MM.1S (cell line): ENCODE results near the gene DNAJB8.

Experiments
- DNase-seq: peaks from one replicate; pipeline ENCODE4 v3.0.0-alpha.2; 2015
- H2AFZ ChIP-seq: fragments of 300-600 bp; sonication (generic); 2 replicates; pipeline ENCODE4 v1.6.0; 2016; ENCODE audit warnings: antibody characterized with exemption, low read length
- H3F3A ChIP-seq: fragments of 300-600 bp; sonication (generic); 2 replicates; pipeline ENCODE4 v1.6.1; 2016; ENCODE audit warnings: mild to moderate bottlenecking, antibody characterized with exemption, low read length, moderate library complexity, mixed read lengths; ENCODE audit not compliant: insufficient read depth
- H3K27ac ChIP-seq: fragments of 300-600 bp; sonication (generic); 2 replicates; pipeline ENCODE4 v1.5.1; 2016; ENCODE audit warnings: mild to moderate bottlenecking, low read length
- H3K27me3 ChIP-seq: fragments of 300-600 bp; sonication (generic); replicated peaks from 2 replicates; pipeline ENCODE4 v1.6.0; 2016; ENCODE audit warnings: low read length; ENCODE audit not compliant: insufficient read depth
- H3K36me3 ChIP-seq: fragments of 300-600 bp; sonication (generic); replicated peaks from 2 replicates; pipeline ENCODE4 v1.6.1; 2016; ENCODE audit warnings: mild to moderate bottlenecking, low read length, mixed read lengths; ENCODE audit not compliant: insufficient read depth
- H3K4me1 ChIP-seq: fragments of 300-600 bp; sonication (generic); 2 replicates; pipeline ENCODE4 v1.6.1; 2016; ENCODE audit warnings: low read length, mixed read lengths
- H3K4me2 ChIP-seq: fragments of 300-600 bp; sonication (generic); 2 replicates; pipeline ENCODE4 v1.6.0; 2016; ENCODE audit warnings: low read depth, low read length
- H3K4me3 ChIP-seq: fragments of 300-600 bp; sonication (generic); 2 replicates; pipeline ENCODE4 v1.5.1; 2016; ENCODE audit warnings: low read length, mixed read lengths
- H3K79me2 ChIP-seq: fragments of 300-600 bp; sonication (generic); 2 replicates; pipeline ENCODE4 v1.6.1; 2016; ENCODE audit warnings: mixed run types, low read length, mixed read lengths
- H3K9ac ChIP-seq: fragments of 300-600 bp; sonication (generic); 2 replicates; pipeline ENCODE4 v1.6.1; 2016; ENCODE audit warnings: low read length, mixed read lengths
- H3K9me2 ChIP-seq: fragments of 300-600 bp; sonication (generic); replicated peaks from 2 replicates; pipeline ENCODE4 v1.6.1; 2016; ENCODE audit warnings: mild to moderate bottlenecking, low read length, mixed read lengths; ENCODE audit not compliant: insufficient read depth
- H3K9me3 ChIP-seq: fragments of 300-600 bp; sonication (generic); replicated peaks from 2 replicates; pipeline ENCODE4 v1.6.1; 2016; ENCODE audit warnings: mild to moderate bottlenecking, low read length, mixed read lengths; ENCODE audit not compliant: insufficient read depth
- H4K20me1 ChIP-seq: fragments of 300-600 bp; sonication (generic); 2 replicates; pipeline ENCODE4 v1.6.1; 2016; ENCODE audit warnings: mild to moderate bottlenecking, low read length, moderate library complexity, mixed read lengths; ENCODE audit not compliant: insufficient read depth
- EZH2 ChIP-seq: fragments of 300-600 bp; sonication (generic); optimal IDR thresholded peaks from 2 replicates; pipeline ENCODE3; 2017; ENCODE audit warnings: low read depth, mild to moderate bottlenecking, antibody characterized with exemption, low read length, mixed read lengths
- EZH2phosphoT487 ChIP-seq: fragments of 300-600 bp; sonication (generic); IDR thresholded peaks from 2 replicates; pipeline ENCODE4 v1.6.1; 2018; ENCODE audit warnings: antibody characterized with exemption, low read length
- TF ChIP-seq, protein P1 (sequence below): fragments of 300-600 bp; sonication (generic); IDR thresholded peaks from 2 replicates; pipeline ENCODE4 v1.5.1; 2016; ENCODE audit warnings: antibody characterized with exemption, low read length, mixed read lengths

Gene DNAJB8

DNA sequence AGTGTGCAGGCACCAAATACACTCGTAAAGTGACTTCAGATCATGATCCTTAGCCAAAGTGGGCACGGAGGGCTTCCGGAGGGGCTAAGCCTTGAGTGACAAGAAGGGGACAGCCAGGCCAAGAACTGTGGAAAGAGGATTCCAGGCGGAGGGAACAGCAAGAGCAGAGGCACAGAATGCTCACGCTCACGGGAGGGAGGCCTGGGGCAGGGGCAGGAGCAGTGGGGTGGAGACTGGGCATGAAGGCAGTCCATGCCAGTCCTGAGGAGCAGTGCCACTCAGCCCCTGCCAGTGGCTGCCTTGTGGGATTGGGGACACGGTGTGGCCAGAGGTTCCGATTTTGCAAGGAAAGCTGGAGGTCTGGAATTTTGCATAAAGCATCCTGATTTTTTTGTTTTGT is 36.0 kb downstream of the DNAJB8 start:
- Histone ChIP-seq H3K36me3 (no peaks in the 10 kb centered on the region), H3K27me3 (peaks cover 58% of the 10 kb centered on the region), H3K4me1 (no peaks in the 10 kb centered on the region), H3K4me3 (no peak overlapping the region), H3F3A (no peaks in the 10 kb centered on the region), H3K9ac (no peak overlapping the region), H4K20me1 (no peaks in the 10 kb centered on the region), H3K4me2 (no peak overlapping the region), H3K27ac (no peak overlapping the region), H3K79me2 (no peaks in the 10 kb centered on the region), H3K9me2 (no peaks in the 10 kb centered on the region), H2AFZ (no peak overlapping the region), H3K9me3 (no peaks in the 10 kb centered on the region)
- no peak for TF ChIP-seq EZH2
- TF ChIP-seq, protein P1, sequence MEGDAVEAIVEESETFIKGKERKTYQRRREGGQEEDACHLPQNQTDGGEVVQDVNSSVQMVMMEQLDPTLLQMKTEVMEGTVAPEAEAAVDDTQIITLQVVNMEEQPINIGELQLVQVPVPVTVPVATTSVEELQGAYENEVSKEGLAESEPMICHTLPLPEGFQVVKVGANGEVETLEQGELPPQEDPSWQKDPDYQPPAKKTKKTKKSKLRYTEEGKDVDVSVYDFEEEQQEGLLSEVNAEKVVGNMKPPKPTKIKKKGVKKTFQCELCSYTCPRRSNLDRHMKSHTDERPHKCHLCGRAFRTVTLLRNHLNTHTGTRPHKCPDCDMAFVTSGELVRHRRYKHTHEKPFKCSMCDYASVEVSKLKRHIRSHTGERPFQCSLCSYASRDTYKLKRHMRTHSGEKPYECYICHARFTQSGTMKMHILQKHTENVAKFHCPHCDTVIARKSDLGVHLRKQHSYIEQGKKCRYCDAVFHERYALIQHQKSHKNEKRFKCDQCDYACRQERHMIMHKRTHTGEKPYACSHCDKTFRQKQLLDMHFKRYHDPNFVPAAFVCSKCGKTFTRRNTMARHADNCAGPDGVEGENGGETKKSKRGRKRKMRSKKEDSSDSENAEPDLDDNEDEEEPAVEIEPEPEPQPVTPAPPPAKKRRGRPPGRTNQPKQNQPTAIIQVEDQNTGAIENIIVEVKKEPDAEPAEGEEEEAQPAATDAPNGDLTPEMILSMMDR: no peak
- no peak for TF ChIP-seq EZH2phosphoT487
- DNase-seq: no peak

DNA sequence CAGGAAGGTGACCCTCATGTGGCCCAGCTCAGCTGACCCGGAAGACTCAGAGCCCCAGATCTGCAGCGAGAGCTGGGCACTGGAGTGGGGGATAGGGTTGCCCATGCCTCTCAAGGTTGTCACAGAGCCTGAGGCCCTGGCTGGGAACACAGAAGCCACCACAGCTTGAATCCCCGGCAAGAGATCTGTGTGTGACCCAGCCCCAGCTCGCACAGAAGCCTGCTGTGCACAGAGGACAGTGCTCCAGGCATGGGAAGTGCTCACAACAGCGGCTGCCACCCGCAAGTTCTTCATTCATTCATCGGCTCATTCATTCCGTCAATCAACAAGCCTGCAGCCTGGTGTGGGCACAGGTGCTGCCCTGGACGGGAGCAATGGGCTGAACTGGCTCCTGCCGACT is 36.4 kb downstream of the DNAJB8 start:
- H3K4me1 ChIP-seq: no peaks in the 10 kb centered on the region
- TF ChIP-seq EZH2phosphoT487 (no peak), EZH2 (no peak)
- TF ChIP-seq, protein P1: no peak
- H2AFZ ChIP-seq: no peak overlapping the region
- no peaks in the 10 kb centered on the region for H3F3A ChIP-seq
- H3K4me2 ChIP-seq: no peak overlapping the region
- no peaks in the 10 kb centered on the region for H3K36me3 ChIP-seq
- peaks cover 54% of the 10 kb centered on the region for H3K27me3 ChIP-seq
- H3K9me3 ChIP-seq: no peaks in the 10 kb centered on the region
- no peak for DNase-seq
- no peaks in the 10 kb centered on the region for H4K20me1 ChIP-seq
- no peaks in the 10 kb centered on the region for H3K9me2 ChIP-seq
- H3K9ac ChIP-seq: no peak overlapping the region
- H3K27ac ChIP-seq: no peak overlapping the region
- H3K79me2 ChIP-seq: no peaks in the 10 kb centered on the region
- no peak overlapping the region for H3K4me3 ChIP-seq

DNA sequence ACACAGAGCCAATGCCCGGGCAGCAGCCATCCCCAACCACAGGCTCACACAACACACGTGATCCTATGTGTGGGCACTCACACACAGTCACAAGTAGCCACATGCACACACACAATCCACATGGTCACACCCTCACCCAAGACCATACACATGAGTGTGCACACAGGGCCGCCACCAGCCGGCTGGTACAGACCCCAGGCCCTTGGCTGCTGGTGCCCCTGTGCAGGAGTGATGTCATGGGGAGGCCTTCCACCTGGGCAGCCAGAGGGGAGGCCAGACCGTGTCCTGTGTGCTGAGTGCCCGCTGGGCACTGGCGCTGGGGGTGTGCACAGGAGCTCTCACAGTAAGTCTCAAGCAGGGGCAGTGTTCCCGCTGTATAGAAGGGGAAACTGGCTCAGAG is 36.9 kb downstream of the DNAJB8 start:
- TF ChIP-seq EZH2: no peak
- TF ChIP-seq, protein P1: no peak
- TF ChIP-seq EZH2phosphoT487: no peak
- H3K4me2 ChIP-seq: no peak overlapping the region
- no peaks in the 10 kb centered on the region for H3K9me2 ChIP-seq
- no peaks in the 10 kb centered on the region for H3K4me1 ChIP-seq
- H3K27ac ChIP-seq: no peak overlapping the region
- no peaks in the 10 kb centered on the region for H3K79me2 ChIP-seq
- H4K20me1 ChIP-seq: no peaks in the 10 kb centered on the region
- no peaks in the 10 kb centered on the region for H3K36me3 ChIP-seq
- no peak overlapping the region for H3K9ac ChIP-seq
- H3F3A ChIP-seq: no peaks in the 10 kb centered on the region
- no peak for DNase-seq
- H3K27me3 ChIP-seq: peaks cover 49% of the 10 kb centered on the region
- H3K9me3 ChIP-seq: no peaks in the 10 kb centered on the region
- H2AFZ ChIP-seq: no peak overlapping the region
- no peak overlapping the region for H3K4me3 ChIP-seq
